GM18498 (cell line): ENCODE data around the gene RPAP3.
A peak's percentile ranks its signal among the peaks of the same experiment; 100 is the strongest.

Experiments used
- ATAC-seq: cut with Tn5 transposase; IDR thresholded peaks from one replicate; pipeline ENCODE4 v1.9.1; 2021; ENCODE audit warnings: mild to moderate bottlenecking, moderate library complexity; ENCODE audit not compliant: unreplicated experiment

Gene RPAP3

DNA sequence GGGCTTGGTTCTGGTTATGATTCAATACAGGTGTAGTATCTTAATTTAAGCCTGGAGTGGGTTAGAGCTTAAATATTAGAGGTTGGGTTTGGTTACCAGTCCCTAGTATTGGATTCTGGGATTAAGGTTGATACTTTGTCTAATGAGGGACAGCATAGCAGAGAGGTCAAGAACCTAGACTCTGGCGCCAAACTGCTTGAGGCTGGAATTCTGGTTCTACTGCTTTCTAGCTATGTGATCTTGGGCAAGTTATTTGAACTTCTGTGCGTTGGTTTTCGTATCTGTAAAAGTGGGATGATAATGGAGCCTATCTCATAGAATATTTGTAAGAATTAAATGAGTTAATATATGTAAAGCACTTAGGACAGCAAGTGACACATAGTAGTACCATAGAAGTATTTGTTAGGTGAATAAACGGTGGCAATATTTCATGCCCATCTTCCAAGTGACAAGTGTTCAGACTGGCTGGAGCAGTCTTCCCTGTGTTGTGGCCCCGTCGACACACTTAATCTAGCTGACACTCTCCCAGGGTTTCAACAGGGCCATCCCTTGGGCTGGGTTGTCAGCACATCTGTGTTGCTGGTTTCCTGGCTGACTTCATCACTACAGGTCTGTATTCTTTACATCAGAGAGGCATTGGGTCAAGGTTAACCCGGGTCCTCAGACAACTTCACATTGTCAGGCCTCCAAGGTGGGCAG, 16.5 kb upstream of the RPAP3 start:
- no peak for ATAC-seq

DNA sequence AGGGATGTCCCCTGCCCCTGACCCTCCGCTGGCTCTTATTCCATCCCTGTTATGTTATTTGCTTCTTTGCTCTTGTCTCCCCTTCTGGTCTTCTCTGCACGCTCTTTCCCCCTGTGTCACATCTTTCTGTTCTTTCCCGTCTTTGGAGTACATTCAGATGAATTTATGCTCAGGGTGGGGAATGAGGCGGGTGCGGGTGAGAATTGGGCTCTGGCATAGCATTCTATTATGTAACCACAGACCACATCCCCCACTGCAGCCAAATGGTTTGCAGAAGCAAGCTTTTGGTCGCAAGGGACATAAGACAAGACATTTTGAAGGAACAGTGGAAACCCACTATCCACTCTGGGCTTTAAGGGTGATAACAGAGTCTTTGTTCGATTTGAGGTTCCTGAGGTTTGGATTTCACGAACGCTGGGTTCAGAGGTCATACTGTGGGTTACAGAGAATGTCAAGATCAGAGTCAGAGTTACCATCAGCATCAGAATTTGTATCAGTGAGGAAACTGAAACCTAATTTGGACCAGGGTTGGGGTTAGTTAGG, 15.7 kb upstream of the RPAP3 start:
- ATAC-seq = no peak

GRCh38 chr12:47718531-47718930, 12.7 kb upstream of the RPAP3 start:
- no peak for ATAC-seq

DNA sequence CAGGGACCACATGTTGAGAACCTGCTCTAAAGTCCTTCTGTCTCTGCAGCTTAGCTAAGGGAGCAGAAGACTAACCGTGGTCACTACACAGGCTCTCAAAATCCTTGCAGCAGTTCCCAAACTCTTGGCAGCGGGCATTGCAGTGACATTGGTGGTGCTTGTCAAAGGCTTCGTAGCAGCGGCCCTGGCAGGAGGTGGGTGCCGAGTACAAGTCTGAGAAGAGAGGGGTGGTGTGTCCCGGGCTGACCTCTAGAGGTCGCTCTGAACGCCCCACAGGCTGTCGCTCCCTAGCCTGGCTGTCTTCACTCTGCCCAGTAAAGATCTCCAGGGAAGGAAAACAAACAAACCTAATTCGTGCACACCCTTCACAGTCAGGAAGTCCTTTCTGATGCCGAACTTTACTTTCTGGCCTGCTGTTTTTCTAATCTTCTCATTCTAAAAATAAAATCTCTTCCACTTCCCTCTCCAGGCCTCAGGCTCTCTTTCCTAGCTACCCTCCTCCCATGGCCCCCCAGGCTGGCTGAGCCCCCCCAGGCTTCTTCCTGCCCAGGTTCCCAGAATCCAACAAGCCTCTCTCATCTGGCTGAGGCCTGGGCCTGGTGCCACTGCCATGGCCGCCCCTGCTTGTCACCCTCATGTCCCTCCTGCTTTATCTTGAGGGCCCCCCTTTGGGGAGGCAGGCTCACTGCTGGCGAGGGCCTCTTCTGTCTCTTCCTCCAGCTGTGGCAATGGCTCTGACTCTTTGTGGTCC, 11.8 kb upstream of the RPAP3 start:
- ATAC-seq = no peak

GRCh38 chr12:47717046-47717442, 11.2 kb upstream of the RPAP3 start:
- ATAC-seq = no peak

- no peak for ATAC-seq
These were observed 10.2 kb upstream of the RPAP3 start for GRCh38 chr12:47715877-47716548.

GRCh38 chr12:47715393-47715876, 9.6 kb upstream of the RPAP3 start:
- peak; percentile 79 for ATAC-seq

DNA sequence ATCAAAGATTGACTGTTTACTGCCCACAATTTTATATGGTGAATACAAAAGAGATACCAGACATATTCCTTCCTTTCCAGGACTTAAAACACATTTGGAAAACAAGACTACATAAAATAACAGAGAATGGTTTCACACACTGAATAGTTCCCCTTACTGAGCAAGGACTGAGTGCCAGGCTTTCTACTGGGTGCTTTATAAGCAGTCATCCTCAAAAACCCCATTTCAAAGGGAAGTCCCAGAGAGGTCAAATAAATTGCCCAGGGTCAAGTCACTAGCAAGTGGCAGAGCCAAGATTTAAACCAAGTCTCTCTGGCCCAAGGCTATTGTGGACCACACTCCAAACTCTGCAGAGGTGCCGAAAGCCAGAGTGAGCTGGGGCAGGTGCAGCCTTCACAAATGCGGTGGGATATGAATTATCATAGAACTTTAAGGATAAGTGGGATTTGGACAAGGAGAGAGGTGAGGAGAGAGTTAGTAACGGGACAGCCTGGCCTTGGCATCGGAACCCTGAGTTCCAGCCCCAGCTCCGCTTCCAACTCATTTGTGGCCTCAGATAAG, 9.1 kb upstream of the RPAP3 start:
- peak; percentile 15 for ATAC-seq

GRCh38 chr12:47712171-47712570, 6.3 kb upstream of the RPAP3 start:
- ATAC-seq = no peak

GRCh38 chr12:47711448-47711847, 5.6 kb upstream of the RPAP3 start:
- ATAC-seq = no peak

- ATAC-seq = no peak
These were observed 4.4 kb upstream of the RPAP3 start for GRCh38 chr12:47710278-47710677.

DNA sequence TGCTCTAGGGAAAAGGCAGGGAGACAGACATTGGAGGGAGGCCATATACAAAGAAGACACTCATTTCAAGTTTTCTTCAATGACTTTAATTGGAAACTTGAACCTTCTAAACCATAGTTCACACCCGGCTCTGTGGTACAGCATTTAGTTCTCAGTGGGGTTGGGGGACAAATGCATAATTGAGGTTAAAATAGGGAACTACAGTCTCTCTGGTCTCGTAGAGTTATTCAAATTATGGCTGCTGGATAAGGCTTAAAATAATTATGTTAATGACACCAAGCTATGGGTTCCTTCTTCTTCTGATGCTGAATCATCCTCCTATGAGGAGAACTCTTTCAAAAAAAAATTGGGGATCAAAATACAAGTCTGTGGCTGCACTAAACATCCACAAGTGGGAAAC, 3.8 kb upstream of the RPAP3 start:
- ATAC-seq = no peak

DNA sequence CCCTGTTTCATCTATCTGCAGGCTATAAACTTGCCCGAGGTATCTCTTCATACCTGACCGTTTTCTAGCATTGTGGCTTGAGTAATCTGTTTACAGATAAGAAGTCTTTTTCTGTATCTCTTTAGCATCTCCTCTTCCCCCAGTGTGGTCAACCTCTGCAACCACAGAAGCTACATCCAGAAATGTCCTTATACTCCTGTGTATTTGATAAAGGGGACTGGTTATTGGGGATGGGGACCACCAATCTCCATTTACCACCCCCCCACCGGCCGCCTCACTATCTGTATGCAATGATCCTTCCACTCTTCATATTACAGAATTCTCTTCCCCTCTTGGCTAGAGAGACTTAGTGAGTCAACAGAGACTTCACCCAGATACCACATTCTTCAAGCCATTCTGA, 3.4 kb upstream of the RPAP3 start:
- no peak for ATAC-seq

GRCh38 chr12:47707905-47708543, 2.2 kb upstream of the RPAP3 start:
- ATAC-seq = no peak

DNA sequence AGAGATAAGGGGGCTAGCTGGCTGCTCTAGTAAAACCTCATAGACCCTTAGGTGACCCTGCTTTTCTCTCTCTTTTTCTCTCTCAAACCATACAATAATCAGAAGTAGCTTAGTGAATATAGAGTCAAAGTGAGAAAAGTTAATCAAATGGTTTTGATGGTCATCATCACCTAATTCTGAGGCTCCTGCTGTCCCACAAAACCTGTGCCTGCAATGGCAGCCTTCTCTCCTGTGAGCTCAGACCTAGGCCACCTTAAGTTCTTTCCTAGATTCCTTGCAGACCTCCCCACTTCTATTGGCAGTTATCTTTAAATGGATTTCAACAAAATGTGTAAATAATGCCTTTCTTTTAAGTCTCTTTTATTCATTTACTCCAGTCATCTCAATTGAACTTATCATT, 1.5 kb upstream of the RPAP3 start:
- ATAC-seq = no peak

- no peak for ATAC-seq
These were observed 633 bp downstream of the RPAP3 start for GRCh38 chr12:47705229-47705565.

DNA sequence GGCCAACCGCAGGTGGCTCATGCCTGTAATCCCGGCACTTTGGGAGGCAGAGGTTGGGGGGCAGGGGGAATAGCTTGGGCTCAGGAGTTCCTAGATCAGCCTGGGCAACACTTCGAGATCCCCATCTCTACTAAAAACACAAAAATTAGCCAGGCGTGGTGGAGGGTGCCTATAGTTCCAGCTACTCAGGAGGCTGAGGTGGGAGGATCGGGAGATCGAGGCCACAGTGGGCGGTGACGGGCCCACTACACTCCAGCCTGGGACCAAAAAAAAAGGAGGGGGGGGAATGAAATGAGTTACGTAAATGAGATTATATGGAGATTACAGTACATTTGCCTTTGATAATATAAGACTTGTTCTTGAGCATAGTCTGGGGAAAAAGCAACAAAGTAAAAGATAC, 1.1 kb downstream of the RPAP3 start:
- ATAC-seq = no peak

GRCh38 chr12:47700263-47700662, 5.6 kb downstream of the RPAP3 start:
- no peak for ATAC-seq

DNA sequence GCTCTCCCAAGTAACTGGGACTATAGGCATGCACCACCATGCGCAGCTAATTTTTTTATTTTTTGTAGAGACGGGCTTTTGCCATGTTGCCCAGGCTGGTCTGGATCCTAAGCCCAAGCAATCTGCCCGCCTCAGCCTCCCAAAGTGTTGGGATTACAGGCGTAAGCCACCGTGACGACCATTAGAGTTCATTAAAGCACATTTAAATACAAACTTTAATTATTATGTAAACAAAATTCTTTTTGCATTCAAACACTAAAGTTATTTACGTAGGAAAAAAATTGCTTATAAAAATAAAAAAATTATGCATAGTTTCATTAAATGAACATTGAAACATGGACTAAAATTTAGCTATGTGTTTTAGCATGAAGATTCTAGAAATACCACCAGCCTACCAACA, 7.2 kb downstream of the RPAP3 start:
- ATAC-seq = no peak

DNA sequence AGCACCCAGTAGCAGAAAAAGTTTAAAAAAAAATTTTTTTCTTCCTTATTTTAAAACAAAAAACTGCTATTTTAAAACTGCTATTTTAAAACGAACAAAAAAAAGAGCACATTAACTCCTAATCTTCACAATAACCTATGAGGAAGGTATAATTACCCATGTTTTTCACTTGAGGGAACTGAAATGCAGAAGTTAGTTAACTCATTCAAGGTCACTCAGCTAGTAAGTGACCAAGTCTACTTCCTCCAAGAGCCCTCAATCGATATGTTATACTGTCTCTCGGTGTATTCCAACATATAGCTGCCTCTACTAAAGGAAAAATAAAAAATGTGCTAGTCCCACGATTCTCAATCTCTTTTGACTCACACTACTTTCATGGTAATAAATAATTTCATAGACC, 7.8 kb downstream of the RPAP3 start:
- no peak for ATAC-seq

DNA sequence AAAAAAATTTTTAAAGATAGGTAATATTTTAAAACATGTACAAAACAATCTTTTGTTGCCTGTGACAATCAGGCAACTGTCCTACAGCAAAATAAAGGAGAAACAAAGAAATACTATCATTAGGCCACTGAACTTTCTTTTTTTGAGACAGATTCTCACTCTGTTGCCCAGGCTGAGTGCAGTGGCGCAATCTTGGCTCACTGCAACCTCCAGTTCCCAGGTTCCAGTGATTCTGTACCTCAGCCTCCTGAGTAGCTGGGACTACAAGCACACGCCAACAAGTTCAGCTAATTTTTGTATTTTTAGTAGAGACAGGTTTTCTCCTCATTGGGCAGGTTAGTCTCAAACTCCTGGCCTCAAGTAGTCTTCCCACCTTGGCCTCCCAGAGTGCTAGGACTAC, 16.6 kb downstream of the RPAP3 start:
- ATAC-seq = no peak
